BE2C (cell line): ENCODE results near the gene TMEM231.
"Not testable (repeated sequence)": the region's sequence is repeated elsewhere in the genome, so short reads cannot be mapped to it uniquely, and the experiment has no call there.

ENCODE experiments used
- DNase-seq: peaks from one replicate; pipeline ENCODE4 v3.0.0-alpha.2; 2020
- H3K27me3 ChIP-seq: fragments of 250-450 bp; sonication (Bioruptor Pico); 2 replicates; pipeline ENCODE4 v1.5.1; 2020; ENCODE audit warnings: mild to moderate bottlenecking
- H3K36me3 ChIP-seq: fragments of 250-450 bp; sonication (Bioruptor Pico); 2 replicates; pipeline ENCODE4 v1.5.1; 2020; ENCODE audit warnings: mild to moderate bottlenecking
- H3K4me1 ChIP-seq: fragments of 250-450 bp; sonication (Bioruptor Pico); 2 replicates; pipeline ENCODE4 v1.5.1; 2020
- H3K4me3 ChIP-seq: 2 replicates; pipeline ENCODE4 v1.5.1; 2011; ENCODE audit warnings: low read depth, low read length
- H3K9me3 ChIP-seq: fragments of 250-450 bp; sonication (Bioruptor Pico); 2 replicates; pipeline ENCODE4 v1.5.1; 2020
- CTCF ChIP-seq: IDR thresholded peaks from 2 replicates; pipeline ENCODE4 v1.5.1; 2012; ENCODE audit warnings: mild to moderate bottlenecking, low read depth, low read length

Gene TMEM231

GRCh38 chr16:75541236-75541635 lies 14.8 kb downstream of the TMEM231 start:
- DNase-seq = no peak
- Histone ChIP-seq H3K4me1 (no peaks in the 10 kb centered on the region), H3K4me3 (no peak overlapping the region), H3K9me3 (no peaks in the 10 kb centered on the region), H3K36me3 (no peaks in the 10 kb centered on the region), H3K27me3 (no peaks in the 10 kb centered on the region)
- no peak for TF ChIP-seq CTCF

- not testable (repeated sequence) for H3K4me3 ChIP-seq, H3K4me1 ChIP-seq, H3K36me3 ChIP-seq, H3K27me3 ChIP-seq, DNase-seq, H3K9me3 ChIP-seq
These were observed 17.0 kb downstream of the TMEM231 start for GRCh38 chr16:75538882-75539565.

GRCh38 chr16:75537776-75538175 lies 18.3 kb downstream of the TMEM231 start:
- no peak overlapping the region for H3K4me3 ChIP-seq
- H3K36me3 ChIP-seq = no peaks in the 10 kb centered on the region
- no peaks in the 10 kb centered on the region for H3K27me3 ChIP-seq
- no peaks in the 10 kb centered on the region for H3K4me1 ChIP-seq
- no peak for TF ChIP-seq CTCF
- no peaks in the 10 kb centered on the region for H3K9me3 ChIP-seq
- DNase-seq = no peak

- no peak for TF ChIP-seq CTCF
- Histone ChIP-seq H3K4me3 (no peak within 1 kb of the TSS), H3K36me3 (no peaks in the 10 kb centered on the region), H3K4me1 (no peaks in the 10 kb centered on the region), H3K27me3 (no peaks in the 10 kb centered on the region), H3K9me3 (no peaks in the 10 kb centered on the region)
- DNase-seq = no peak
These were observed 20.2 kb downstream of the TMEM231 start, which contains the start of gene CHST5 for GRCh38 chr16:75535901-75536300. CHST5 (minus strand) TSS chr16:75536108; CDS start chr16:75530384, 5,724 bp downstream.

- no peaks in the 10 kb centered on the region for H3K27me3 ChIP-seq
- H3K9me3 ChIP-seq = no peaks in the 10 kb centered on the region
- H3K36me3 ChIP-seq = no peaks in the 10 kb centered on the region
- no peak for DNase-seq
- no peak overlapping the region for H3K4me3 ChIP-seq
- no peaks in the 10 kb centered on the region for H3K4me1 ChIP-seq
- no peak for TF ChIP-seq CTCF
These were observed 20.7 kb downstream of the TMEM231 start for GRCh38 chr16:75535211-75535843.

GRCh38 chr16:75534560-75535205 lies 21.4 kb downstream of the TMEM231 start:
- no peak for TF ChIP-seq CTCF
- no peaks in the 10 kb centered on the region for H3K36me3 ChIP-seq
- no peaks in the 10 kb centered on the region for H3K9me3 ChIP-seq
- H3K4me3 ChIP-seq = no peak overlapping the region
- no peak for DNase-seq
- H3K4me1 ChIP-seq = no peaks in the 10 kb centered on the region
- H3K27me3 ChIP-seq = no peaks in the 10 kb centered on the region
